ENCODE results near the gene GRAMD1A. TPM values are rescaled to one million over a fixed set of nuclear protein-coding genes. Genes with fewer than 3 reads are reported as not detected.

Gene GRAMD1A
- total RNA-seq, 1 experiment from 2014 or later: 125 TPM

DNA sequence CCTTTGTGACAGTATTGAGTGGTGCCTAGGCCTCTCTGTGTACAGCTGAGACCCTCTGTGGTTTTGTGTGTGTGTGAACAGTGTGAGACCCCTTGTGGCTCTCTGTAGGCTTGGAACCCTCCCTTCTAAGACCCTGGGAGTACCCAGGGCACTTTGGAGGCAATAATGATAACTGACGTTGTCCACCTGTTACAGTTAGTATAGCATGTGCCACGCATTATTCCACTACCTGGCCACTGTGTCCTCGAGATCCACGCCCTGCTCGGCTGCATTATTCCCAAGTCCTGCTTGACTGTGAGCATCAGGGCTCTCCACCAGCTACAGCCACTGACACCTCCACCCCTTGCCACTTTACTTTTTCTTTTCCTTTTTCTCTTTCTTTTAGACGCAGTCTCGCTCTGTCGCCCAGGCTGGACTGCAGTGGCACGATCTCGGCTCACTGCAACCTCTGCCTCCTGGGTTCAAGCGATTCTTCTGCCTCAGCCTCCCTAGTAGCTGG lies 2.0 kb downstream of the GRAMD1A start:
- Histone ChIP-seq H2BK5ac (ENCODE audit: insufficient read length, low read length) (no peak overlapping the region), H3K23me2 (ENCODE audit: insufficient read length, low read depth, low read length, poor library complexity, severe bottlenecking) (peaks cover 21% of the 10 kb centered on the region), H3K27me3 (ENCODE audit: insufficient read depth, low read length) (no peaks in the 10 kb centered on the region), H3K4me2 (ENCODE audit: insufficient read depth, insufficient read length, low read length) (peak overlapping the region; percentile 83), H3K23ac (ENCODE audit: insufficient read length, low read depth, low read length) (no peak overlapping the region), H2BK20ac (ENCODE audit: low read depth, low read length, poor library complexity, severe bottlenecking) (no peak overlapping the region), H3K9me3 (ENCODE audit: control insufficient read depth, low read depth, low read length) (no peaks in the 10 kb centered on the region), H2BK12ac (ENCODE audit: insufficient read length, low read depth, low read length) (no peak overlapping the region), H3K27ac (ENCODE audit: insufficient read length, low read depth, low read length) (no peak overlapping the region), H2AK5ac (ENCODE audit: insufficient read length, low read length) (no peak overlapping the region), H3K4ac (ENCODE audit: low read depth, low read length) (no peak overlapping the region), H3K9ac (ENCODE audit: extremely low read depth, insufficient read length, low read length) (no peak overlapping the region), H2BK15ac (ENCODE audit: low read depth, low read length) (no peak overlapping the region), H2AFZ (ENCODE audit: low read length) (no peak overlapping the region), H3K79me2 (ENCODE audit: insufficient read depth, low read length) (peaks cover 46% of the 10 kb centered on the region; the same call in 1 of the 2 replicates), H3K14ac (ENCODE audit: insufficient read depth, low read length) (no peak overlapping the region), H2BK120ac (ENCODE audit: low read depth, low read length, poor library complexity, severe bottlenecking) (no peak overlapping the region), H3T11ph (ENCODE audit: low read length) (no peak overlapping the region), H4K5ac (ENCODE audit: insufficient read length, low read depth, low read length) (no peak overlapping the region), H4K8ac (replicated peaks; ENCODE audit: insufficient read length, low read depth, low read length) (no peak overlapping the region), H4K20me1 (ENCODE audit: control insufficient read depth, insufficient read depth, insufficient read length) (peaks cover 2% of the 10 kb centered on the region), H4K91ac (ENCODE audit: insufficient read length, low read depth, low read length) (no peak overlapping the region), H3K56ac (ENCODE audit: insufficient read length, low read depth, low read length) (no peak overlapping the region), H3K79me1 (ENCODE audit: insufficient read depth, low read depth, low read length, poor library complexity, severe bottlenecking) (peaks cover 11% of the 10 kb centered on the region), H3K18ac (ENCODE audit: insufficient read length, low read depth, low read length) (no peak overlapping the region), H3K4me1 (ENCODE audit: insufficient read depth, low read length) (peaks cover 3% of the 10 kb centered on the region; the same call in 1 of the 2 replicates)
- H3K27me3 Mint-ChIP-seq (ENCODE audit: low read depth): no peaks in the 10 kb centered on the region; the same call in 1 of the 2 replicates
- TF ChIP-seq, protein P1, sequence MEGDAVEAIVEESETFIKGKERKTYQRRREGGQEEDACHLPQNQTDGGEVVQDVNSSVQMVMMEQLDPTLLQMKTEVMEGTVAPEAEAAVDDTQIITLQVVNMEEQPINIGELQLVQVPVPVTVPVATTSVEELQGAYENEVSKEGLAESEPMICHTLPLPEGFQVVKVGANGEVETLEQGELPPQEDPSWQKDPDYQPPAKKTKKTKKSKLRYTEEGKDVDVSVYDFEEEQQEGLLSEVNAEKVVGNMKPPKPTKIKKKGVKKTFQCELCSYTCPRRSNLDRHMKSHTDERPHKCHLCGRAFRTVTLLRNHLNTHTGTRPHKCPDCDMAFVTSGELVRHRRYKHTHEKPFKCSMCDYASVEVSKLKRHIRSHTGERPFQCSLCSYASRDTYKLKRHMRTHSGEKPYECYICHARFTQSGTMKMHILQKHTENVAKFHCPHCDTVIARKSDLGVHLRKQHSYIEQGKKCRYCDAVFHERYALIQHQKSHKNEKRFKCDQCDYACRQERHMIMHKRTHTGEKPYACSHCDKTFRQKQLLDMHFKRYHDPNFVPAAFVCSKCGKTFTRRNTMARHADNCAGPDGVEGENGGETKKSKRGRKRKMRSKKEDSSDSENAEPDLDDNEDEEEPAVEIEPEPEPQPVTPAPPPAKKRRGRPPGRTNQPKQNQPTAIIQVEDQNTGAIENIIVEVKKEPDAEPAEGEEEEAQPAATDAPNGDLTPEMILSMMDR (conservative IDR thresholded peaks at IDR 0.05): no peak
- peaks cover 0 to 2% of the 10 kb centered on the region in 2 experiments; a peak in 3 of 5 replicates for H3K9me3 Mint-ChIP-seq
- peaks cover 38 to 51% of the 10 kb centered on the region in 2 experiments for H3K4me1 Mint-ChIP-seq
- H3K27ac Mint-ChIP-seq: peak overlapping the region; percentile 78 to 89 (median 78); a peak in 6 of 7 replicates
- no CpG with 5 or more reads among the region's 11 CpGs for WGBS (ENCODE audit: extremely low coverage, insufficient read length, low lambda C conversion rate)
- H3K4me3 Mint-ChIP-seq: peak overlapping the region; percentile 98 to 100
- no peak for DNase-seq
- H3K36me3 Mint-ChIP-seq (ENCODE audit: insufficient read depth in 1 of 3, low read depth in 3 of 3): peaks cover 42 to 51% (median 47%) of the 10 kb centered on the region in 3 experiments
